ENCODE results near the gene TUT4.

DNA sequence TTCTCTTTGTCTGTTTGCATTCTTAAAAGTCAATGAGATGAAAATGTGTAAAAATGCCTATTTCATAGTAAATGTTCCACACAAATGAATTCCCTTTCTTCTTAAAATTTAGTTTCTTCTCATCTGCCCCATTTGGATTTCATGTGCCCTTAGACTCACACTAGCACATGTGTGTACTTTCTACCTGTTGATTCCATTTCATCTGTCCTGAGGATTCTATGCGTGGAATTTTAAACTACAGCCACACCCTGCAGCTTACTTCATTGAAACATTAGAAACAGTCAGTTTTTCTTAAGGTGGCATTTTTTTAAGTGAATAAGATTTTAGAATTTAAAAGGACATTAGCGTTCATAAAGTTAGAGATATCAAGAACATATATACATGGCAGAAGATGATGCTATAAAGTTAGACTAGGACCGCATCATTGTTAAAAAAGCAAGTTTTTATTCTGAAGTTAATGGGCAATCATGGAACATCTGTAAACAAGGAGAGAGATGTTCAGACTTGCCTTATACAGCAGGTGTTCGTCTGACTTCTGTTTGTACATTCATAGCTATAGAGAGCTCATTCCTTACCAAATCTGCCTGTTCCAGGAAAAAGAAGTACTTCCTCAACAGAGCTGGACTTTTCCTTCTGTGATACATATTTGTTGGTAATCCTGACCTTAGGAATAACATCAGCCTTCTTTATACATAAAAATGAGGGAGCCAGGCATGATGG lies 3.9 kb upstream of the TUT4 start:
- no peak for TF ChIP-seq GATA2 (IDR thresholded peaks at IDR 0.05; ENCODE audit: low read depth, low read length)
- no peak for TF ChIP-seq GATA3 (IDR thresholded peaks at IDR 0.05; ENCODE audit: low read depth, low read length)
